HepG2 (cell line): ENCODE data around the gene ZNF17.

Experiments used
- CTCF ChIP-seq: sonication (generic); formaldehyde crosslinking; IDR thresholded peaks from 2 replicates; pipeline ENCODE4 v1.5.0; 2020; ENCODE audit warnings: mild to moderate bottlenecking, missing genetic modification reagents, moderate library complexity
- MEF2D ChIP-seq: sonication (generic); formaldehyde crosslinking; IDR thresholded peaks from 2 replicates; pipeline ENCODE4 v1.5.1; 2020; ENCODE audit warnings: mild to moderate bottlenecking, missing genetic modification reagents
- POLR2A ChIP-seq, 2 experiments: IDR thresholded peaks; 2 replicates each; pipeline ENCODE4 v1.6.1; 2011; ENCODE audit warnings: low read depth in 2 of 2, low read length in 2 of 2, mild to moderate bottlenecking in 1 of 2, moderate library complexity in 1 of 2; ENCODE audit not compliant: insufficient read depth in 1 of 2
- ZBTB1 ChIP-seq: sonication (generic); formaldehyde crosslinking; IDR thresholded peaks from 2 replicates; pipeline ENCODE4 v1.4.0; 2020; ENCODE audit warnings: missing genetic modification reagents, borderline replicate concordance
- ZBTB33 ChIP-seq: sonication (generic); formaldehyde crosslinking; IDR thresholded peaks from 2 replicates; pipeline ENCODE4 v1.4.0; 2020; ENCODE audit warnings: missing genetic modification reagents
- ZKSCAN5 ChIP-seq: sonication (generic); formaldehyde crosslinking; IDR thresholded peaks from 2 replicates; pipeline ENCODE4 v1.5.1; 2020; ENCODE audit warnings: mild to moderate bottlenecking, missing genetic modification reagents
- ZNF501 ChIP-seq: sonication (generic); formaldehyde crosslinking; IDR thresholded peaks from 2 replicates; pipeline ENCODE4 v1.5.1; 2020; ENCODE audit warnings: mild to moderate bottlenecking, moderate library complexity, missing genetic modification reagents
- ZNF510 ChIP-seq: sonication (generic); formaldehyde crosslinking; IDR thresholded peaks from 2 replicates; pipeline ENCODE4 v1.4.0; 2020; ENCODE audit warnings: low read depth, mild to moderate bottlenecking, missing genetic modification reagents

GRCh38 chr19:57441979-57442752 is 31.2 kb downstream of the ZNF17 start:
- TF ChIP-seq CTCF (CRISPR knock-in tag): no peak
- no peak for TF ChIP-seq ZNF501 (CRISPR knock-in tag)
- no peak for TF ChIP-seq ZKSCAN5
- no peak for TF ChIP-seq MEF2D (CRISPR knock-in tag)
- TF ChIP-seq ZBTB1 (CRISPR knock-in tag): no peak
- no peak for TF ChIP-seq POLR2A (IDR thresholded peaks at IDR 0.05; ENCODE audit: insufficient read depth in 1 of 2, low read depth in 2 of 2, low read length in 2 of 2)
- no peak for TF ChIP-seq ZNF510 (CRISPR knock-in tag)
- TF ChIP-seq ZBTB33 (CRISPR knock-in tag): no peak
